HG02870 (cell line): ENCODE results near the gene FAM170B.

ENCODE experiments used
- ATAC-seq: cut with Tn5 transposase; IDR thresholded peaks from one replicate; pipeline ENCODE4 v1.9.1; 2021; ENCODE audit warnings: mild to moderate bottlenecking, moderate library complexity; ENCODE audit not compliant: unreplicated experiment

The FAM170B gene

DNA sequence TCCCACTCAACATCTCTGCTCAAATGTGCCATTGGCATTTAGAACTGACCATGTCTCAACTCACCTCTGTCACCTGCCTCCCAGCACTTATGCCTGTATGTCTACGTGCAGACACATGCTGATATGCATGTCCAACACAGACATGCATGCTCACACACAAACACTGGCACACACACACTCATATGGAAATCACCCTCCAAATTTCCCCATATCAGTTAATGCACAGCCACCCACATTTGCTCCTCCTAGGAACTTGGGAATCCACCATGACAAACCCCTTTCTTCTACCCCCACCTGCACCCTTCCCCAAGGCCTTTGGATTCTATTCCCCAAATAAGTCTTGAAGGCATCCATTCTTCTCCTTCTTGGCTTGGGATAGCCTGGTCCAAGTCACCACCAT is 4.4 kb downstream of the FAM170B start:
- ATAC-seq, result no peak

DNA sequence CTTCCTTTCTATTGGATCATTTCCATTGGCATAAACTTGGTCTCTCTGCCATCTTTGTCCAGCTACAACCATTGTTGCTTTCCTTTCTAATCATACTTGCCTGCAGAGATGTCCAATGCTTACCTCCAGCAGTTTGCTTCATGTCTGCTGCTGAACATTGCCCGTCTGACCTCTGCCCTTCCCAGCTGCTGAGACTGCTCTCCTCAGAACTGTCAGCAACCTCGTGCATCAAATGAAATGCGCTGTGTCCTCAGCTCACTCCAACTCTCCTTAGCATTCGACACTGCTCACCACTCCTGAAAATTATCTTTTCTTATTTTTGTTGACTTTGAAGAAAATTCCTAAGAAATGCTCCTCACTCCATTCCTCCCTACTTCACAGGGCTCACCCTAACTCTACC is 5.0 kb downstream of the FAM170B start:
- ATAC-seq, result no peak

DNA sequence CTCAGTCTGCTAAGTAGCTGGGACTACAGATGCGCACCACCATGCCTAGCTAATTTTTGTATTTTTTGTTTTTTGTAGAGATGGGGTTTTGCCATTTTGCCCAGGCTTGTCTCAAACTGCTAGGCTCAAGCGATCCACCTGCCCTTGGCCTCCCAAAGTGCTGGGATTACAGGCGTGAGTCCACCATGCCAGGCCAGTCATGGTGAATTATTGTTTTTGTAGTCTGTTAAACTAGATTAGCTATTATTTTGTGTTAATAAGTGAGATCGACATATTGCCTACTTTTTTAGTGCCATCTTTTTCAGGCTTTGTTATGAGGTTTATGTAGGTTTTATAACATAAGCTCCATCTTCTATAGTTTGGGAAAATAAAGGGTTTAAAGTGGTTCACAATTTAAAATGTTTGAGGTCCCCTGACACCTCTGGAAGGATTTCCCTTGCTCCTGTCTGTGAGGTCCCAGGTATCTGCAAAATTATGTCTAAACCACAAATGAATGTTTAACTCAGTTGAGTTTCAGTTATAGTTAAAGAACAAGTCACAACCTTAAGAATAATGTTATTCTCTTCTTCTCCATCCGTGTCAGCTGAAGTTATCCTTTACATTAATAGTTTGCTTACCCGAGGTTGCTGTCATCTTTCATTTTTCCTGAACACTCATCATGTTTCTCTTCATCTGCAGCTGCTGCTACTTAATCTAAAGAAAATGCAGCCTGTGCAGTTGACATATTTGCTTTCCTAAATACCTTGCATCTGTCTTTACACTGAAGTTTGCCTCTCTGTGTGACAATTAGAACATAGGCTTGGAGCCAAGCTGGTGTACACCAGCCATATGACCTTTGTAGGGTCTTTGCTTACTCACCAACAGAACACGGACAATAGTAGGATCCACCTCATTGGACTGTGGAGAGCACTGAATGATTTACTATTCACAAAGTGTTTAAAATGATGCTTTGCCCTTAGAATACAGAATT is 9.6 kb downstream of the FAM170B start:
- no peak for ATAC-seq

DNA sequence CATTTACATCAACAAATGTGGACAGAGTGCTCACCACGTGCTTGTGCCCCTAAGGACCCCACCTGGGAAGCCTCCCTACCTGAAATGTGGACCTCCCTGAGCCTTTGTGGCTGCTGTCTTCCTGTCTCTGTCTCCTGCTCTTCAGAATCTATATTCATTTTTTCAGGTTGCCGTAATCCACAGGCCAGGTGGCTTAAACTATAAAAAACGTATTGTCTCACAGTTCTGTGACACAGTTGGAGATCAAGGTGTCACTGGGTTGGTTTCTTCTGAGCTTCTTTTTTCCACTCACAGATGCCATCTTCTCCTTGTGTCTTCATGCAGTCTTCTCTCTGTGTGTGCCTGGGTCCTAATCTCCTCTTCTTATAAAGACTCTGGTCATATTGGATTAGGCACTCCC is 12.9 kb downstream of the FAM170B start:
- no peak for ATAC-seq

DNA sequence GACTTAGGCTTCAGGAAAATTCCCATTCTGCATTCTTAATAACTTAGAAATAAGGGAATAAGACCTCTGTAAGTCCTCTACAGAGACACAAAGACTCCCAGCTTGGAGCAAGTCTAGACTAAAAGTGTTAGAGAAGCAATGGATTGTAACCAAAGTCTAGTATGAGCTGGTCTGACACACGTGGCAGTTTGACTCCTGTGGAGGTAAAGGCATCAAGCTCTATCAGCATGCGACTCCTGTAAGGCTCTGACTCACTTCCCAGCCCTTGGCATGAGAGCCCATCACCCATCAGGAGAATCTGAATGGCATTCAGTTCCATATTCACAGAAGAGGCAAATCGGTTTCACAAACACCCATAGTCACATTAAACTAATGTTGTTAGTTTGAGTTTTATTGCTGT is 14.1 kb downstream of the FAM170B start:
- no peak for ATAC-seq

DNA sequence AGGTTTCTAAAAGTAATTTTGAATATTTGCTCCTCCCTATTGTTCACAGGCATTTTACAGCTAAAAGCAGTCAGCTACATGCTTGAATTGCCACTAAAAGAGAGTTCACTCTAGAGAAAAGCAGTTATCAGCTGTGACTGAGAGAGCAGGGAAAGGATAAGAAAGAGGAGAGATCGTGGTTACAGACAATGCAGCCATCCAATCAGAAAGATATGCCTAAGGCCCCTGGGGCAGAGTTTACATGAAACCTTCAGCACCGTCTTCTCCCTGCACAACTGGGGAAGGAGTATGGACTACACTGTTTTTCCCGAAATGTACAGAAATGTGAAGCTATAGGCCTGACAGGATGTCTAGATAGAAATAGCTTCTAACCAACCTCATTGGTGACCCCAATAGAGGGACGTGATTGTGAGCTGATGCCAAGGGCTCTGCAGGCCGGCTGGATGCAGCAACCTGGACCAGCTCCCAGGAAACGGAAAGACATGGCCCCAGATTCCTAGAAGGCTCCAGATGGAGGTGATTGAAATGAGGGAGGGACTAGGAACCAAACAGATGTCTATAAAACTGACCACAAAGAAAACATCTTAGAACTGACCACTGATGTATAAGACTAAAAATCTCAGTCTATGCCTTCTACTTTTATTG is 15.3 kb downstream of the FAM170B start:
- ATAC-seq, result no peak

DNA sequence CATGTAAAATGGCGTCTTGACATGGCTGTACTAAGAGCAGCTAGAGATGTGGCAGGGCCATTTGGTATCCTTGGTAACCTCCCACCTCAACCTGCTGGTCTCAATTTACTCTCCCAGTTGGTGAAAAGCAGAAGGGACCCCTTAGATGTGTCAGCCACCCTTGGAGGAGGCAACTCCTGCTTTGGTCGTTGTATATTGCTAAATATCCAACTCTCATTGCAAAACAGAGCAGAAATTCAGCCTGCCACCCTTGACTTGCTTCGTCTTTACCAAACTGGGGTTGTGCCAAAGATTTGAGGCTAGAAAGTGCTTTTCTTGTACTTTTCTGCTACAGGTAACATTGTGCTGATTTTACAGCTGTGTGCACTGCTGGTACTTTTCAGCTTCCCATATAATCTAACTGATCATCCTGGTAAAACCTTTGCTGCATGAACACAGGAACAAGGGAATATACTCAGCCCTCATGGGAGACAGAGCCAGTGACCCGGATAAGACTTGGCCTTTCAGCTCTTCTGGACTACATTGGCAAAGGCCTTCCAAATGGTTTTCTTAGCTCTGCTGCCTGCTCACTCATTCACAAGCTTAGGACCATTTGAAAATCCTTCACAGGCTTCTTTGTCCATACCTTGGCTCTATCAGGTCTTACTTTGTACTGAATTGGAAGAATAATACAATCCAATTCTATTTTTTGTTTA is 16.3 kb downstream of the FAM170B start:
- no peak for ATAC-seq

GRCh38 chr10:49116509-49117375 is 17.1 kb downstream of the FAM170B start:
- no peak for ATAC-seq

- ATAC-seq, result no peak
Measured at GRCh38 chr10:49115796-49116508, 17.9 kb downstream of the FAM170B start.

GRCh38 chr10:49115015-49115795 is 18.6 kb downstream of the FAM170B start, which contains the start of gene VSTM4:
VSTM4 (minus strand) TSS chr10:49115522; CDS start chr10:49115485, 37 bp downstream.
- ATAC-seq, result no peak

GRCh38 chr10:49114718-49115014 is 19.2 kb downstream of the FAM170B start:
- no peak for ATAC-seq

GRCh38 chr10:49113741-49114141 is 20.1 kb downstream of the FAM170B start:
- ATAC-seq, result no peak

DNA sequence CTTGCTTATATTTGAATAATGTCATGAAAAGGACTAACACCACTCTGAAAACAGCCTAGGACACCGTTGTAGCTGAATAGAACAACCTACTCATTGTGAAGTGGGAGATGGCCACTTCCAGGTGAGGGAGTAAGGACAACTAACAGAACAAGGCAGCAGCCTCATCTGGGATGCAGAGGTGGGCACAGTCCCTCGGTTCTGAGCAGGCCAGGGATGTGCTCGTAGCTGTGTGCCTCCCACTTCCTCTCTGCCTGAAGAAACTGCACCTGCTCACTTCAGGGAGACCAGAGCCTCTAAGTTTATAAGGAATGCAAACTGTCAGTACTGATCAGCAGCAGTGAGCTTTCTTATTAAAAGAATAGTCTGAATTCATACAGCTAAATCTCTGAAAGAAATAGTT is 21.0 kb downstream of the FAM170B start:
- no peak for ATAC-seq

- ATAC-seq, result no peak
Measured at GRCh38 chr10:49112098-49112497, 21.7 kb downstream of the FAM170B start.

GRCh38 chr10:49111320-49111698 is 22.5 kb downstream of the FAM170B start:
- no peak for ATAC-seq

DNA sequence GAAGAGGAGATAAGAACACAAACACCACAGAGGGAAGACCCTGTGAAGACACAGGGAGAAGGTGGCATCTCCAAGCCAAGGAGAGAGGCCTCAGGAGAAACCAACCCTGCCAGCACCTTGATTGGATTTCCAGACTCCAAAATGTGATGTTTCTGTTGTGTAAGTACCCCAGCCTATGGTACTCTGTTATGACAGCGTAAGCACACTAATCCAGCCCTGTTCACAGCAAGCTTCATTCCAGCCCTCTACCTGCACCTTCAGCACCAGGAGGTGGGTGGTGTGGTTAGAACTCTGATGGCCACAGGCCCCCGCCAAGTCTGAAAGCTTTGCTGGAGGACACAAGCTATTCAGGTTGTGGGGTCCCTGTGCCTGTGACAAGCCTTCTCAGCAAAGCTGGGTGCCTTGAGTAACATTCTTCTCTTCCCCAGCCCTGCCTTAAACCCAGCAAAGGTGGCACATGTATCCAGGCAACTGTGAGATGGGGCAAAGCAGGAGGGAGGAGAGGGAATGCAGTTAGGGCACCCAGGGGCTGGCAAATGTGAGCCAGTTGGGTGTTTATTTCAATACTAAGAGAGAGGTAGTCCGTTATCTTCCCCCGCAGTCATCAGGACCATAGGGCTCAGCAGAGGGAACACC is 23.0 kb downstream of the FAM170B start:
- no peak for ATAC-seq

- no peak for ATAC-seq
Measured at GRCh38 chr10:49109669-49110340, 24.0 kb downstream of the FAM170B start.

GRCh38 chr10:49108656-49109055 is 25.2 kb downstream of the FAM170B start:
- no peak for ATAC-seq
